GF-D8 (cell line): ENCODE results near the gene ARHGAP15.
A peak's percentile ranks its signal among the peaks of the same experiment; 100 is the strongest.

Experiments used
- DNase-seq: peaks from one replicate; lab custom pipeline; 2025; lab: John Stamatoyannopoulos, UW

The ARHGAP15 gene

DNA sequence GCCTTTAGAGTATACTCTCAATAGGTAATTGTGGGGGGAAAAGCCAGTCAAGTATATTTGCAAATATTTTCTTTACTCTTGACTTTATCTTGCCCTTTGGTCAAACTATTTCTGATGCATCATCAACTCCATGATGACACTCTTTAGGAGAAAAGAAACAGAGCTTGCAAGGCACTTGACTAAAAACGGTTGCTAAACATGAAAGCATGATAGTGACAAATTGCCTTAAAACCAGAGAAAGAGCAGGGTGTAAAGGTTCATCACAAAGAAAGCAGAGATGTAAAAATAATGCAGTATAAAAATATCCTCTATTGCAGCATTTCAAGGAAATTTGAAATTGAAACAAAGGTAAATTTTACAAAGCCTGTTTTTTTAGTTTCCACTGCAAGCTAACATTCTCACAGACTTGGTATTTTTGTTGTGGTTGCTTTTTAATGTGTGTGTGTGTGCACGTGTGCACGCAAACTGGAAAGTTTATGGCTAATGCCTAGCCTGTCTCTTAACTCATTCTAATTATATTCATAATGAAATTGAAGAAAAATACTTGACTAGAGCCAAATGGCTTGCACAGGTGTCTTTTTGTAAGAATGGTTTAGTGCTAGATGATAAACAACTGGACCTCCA, 503.6 kb downstream of the ARHGAP15 start:
- no peak for DNase-seq

DNA sequence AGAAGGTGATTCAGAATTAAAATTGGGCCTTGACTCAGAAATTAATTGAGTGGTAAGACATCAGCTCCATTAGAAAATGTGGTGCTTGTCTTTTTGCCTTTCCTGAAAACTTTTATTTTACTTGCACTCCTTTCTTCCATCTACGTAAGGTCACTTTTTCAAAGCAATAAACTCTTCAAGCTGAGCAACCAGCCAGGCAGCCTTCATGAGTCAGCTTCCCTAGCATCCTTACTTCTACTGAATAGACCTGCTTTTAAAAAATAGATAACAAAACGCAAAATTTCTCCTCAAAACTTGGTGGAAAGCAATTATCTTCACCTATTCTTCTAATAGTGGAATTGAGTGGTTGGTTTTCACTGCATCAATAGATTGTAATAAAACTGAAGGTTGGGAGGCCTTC, 504.2 kb downstream of the ARHGAP15 start:
- no peak for DNase-seq

DNA sequence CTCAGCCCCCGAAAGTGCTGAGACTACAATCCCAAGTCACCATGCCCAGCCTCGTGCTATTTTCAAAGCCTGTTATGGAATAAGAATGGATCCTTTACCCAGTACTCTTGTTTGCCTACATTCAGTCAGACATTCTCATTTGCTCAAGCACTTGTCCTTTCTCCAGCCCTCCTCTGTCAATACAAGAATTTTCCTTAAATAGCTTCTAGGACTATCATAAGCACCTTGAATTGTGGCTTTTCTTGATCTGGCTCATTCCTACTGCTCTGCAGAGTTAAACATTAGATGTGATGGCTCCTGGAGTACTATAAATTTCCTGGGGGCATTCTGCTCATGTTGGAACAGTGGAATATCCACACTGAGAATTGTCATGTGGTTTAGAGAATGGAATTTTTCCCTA, 506.1 kb downstream of the ARHGAP15 start:
- DNase-seq, result no peak

DNA sequence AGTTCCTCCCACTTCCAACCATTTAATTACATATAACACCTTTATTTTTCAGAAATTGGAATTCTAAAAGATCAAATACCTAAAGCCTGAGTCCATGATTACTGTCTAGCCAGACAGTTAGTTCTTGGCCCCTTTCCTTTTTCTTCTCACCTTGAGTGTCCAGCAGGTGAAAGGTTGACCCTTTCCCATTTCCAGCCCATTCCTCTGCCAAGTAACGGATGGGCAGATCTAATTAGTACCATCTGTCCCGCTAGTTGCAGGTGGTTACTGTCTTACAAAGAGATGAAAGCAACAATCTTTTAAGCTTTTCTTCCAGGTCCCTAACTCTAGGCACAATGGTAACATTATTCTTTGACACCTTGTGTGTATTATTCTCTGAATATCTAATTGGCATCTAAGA, 506.7 kb downstream of the ARHGAP15 start:
- DNase-seq, result no peak

DNA sequence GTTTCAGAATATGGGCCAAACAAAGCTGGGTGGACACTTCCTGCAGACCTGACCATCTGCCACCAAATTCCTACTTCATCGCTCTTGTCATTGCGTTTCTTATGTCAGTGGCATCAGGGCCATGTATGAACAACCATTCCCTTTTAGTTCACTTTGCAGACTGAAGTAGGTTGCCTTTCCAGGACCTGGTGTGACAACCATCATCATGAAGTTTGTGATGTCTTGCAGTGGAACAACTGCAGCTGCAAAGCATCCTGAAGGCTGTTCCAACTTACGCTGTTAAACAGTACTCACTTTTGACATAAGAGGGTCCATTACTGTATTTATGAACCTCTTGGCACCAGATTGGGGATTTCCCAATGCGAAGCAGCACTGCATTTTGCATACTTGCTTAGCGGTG, 511.6 kb downstream of the ARHGAP15 start:
- DNase-seq, result no peak

DNA sequence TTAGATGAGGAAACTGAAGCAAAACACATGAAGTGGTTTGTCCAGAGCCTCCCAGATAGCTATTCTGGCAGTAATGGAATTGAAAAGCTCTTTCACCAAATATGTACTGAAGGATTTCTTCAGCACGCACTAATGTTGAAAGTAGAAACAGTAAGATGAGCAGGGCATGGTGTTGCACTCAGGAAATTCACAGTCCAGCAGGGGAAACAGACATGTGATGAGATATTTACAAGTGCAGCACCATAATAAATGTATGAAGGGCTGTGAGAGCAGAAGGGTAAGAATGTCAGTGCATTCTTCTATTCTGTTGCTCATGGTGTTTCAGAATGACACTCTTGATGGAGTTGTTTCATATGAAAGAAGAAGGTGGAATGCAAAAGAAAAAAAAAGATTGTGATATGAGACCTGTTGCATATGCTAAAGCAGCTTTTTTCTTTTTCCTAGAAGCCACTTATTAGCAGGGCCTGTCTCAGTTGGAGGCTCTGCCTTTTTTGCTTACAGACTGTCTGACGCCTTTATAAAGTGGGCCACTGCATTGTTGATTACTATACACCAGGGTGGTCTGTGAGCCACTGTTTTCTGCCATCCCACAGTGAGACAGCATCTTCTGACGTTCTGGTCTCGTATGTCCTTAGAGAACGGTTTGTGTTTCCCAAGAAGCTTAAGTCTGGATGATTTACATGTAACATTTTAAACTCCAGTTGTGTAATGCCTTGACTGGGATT, 516.9 kb downstream of the ARHGAP15 start:
- DNase-seq, result no peak

DNA sequence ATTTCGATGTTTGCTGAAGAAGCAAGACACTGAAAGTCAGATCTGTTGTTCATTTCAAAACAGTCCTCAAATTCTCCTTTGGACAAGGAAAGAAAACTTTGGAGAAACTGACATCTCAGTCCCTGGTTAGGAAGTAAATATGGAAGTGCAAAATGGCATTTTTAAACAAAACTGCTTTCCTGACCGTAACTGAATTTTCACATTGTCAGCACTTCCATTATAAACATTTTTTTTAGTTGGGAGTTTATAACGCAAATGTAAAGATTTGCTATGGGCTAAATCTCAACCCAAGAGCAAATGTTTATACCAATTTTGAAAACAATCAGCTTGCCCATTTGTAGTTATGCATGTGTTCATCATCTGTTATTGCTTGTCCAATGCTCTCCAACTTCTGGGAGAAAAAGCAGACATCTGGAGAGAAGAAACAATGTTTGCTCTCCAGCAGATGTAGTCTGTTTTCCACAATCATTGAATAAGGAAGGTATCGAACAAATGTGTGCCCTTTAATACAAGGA, 520.1 kb downstream of the ARHGAP15 start:
- DNase-seq, result no peak

DNA sequence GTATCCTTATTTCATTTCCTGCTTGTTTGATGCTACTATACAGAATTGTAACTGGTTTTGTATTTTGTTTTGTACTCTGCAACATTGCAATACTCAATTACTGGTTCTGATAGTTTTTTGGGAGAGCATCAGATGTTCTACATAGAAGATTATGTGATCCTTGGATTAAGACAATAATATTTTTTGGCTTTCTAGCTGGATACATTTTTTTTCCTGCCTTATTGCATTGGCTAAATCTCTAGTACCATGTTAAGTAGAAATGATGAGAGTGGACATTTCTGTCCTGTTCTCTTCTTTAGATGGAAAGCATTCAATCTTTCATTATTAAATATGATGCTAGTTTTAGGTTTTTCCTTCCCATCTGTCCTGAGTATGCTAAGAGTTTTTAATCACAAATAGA, 523.5 kb downstream of the ARHGAP15 start:
- DNase-seq, result no peak

DNA sequence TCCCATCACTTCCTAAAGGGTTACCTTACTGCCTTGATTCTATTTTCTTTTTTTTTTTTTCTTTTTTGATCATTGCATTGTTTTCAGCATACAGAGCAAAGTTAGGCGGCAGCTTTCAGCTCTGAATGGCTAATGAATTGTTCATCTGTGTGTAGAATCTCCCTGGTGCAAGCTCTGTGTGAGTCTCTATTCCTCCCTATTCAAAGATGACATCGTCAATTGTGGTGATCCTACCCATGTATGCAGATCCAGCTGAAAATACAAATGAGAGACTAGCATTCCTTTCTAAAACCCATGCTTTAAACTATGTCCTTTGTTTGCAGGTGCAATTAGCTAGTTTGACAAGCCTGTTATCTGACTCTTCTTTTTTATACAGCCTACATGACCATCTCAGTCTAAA, 539.0 kb downstream of the ARHGAP15 start:
- DNase-seq, result no peak

DNA sequence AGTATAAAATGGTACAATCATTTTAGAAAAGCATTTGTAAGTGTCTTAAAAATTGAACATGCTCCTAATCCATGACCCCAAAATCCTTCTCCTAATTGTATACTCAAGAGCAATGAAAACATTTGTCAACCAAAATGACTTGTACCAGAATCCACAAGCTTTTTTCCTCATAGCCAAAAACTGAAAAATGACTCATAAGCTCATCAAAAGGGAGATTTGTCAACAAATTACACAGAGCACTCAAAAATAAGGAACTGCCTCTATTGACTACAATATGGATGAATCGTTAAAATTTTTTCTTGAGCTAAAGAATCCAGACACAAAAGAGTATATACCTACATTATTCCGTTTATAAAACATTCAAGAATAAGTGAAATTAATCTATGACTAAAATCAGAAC, 544.8 kb downstream of the ARHGAP15 start:
- DNase-seq, result no peak

DNA sequence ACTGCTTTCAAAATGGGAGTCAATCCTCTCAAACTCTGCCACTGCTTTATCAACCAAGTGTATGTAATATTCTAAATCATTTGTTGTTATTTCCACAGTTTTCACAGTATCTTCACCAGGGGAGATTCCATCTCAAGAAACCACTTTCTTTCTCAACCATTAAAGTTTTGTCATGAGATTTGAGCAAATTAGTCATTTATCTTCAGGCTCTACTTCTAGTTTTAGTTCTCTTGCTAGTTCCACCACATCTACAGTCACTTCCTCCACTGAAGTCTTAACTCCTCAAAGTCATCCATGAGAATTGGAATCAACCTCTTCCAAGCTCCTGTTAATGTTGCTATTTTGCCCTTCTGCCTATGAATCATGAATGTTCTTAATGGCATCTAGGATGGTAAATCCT, 545.8 kb downstream of the ARHGAP15 start:
- no peak for DNase-seq

DNA sequence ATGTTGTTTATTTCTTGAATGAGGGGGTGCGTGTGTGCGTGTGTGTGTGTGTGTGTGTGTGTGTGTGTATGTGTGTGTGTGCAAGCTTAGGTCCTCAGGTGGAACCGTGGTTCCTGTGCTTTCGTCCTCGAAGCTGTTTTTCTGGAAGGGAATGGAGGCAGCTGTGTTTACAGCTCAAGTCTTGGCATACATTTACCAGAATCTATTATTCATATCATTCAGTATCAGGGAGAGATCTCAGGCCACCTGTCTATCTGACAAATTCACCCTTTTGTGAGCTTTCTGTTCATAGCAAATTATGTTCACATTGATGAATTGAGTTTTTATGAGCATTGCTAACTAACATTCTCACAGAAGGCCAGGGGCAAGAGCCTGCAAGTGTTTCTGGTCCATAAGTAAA, 550.4 kb downstream of the ARHGAP15 start:
- DNase-seq, result no peak

DNA sequence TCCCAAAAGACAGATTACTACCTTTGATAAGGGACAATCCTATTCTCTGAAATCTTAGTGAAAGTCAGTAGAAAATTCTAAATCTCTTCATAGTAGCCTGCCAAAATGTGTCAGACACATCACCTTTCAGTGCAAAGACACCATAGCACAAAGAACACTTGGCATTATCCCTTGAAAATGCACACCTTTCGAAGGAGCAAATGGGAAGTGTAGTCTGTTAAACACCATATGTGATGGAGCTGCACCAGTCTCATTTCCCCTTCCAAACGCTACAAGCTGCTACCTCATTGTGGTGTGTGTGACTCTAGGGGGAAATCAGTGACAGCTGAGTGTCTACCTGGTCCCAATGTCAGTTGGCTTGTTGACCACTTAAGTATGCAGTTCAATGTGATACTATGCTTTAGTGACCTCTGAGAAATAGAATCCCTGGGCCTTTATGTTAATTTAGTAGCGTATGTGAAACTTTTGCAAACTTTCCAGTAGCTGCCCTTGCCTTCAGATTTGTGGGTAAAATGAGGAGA, 551.7 kb downstream of the ARHGAP15 start:
- DNase-seq, result no peak

DNA sequence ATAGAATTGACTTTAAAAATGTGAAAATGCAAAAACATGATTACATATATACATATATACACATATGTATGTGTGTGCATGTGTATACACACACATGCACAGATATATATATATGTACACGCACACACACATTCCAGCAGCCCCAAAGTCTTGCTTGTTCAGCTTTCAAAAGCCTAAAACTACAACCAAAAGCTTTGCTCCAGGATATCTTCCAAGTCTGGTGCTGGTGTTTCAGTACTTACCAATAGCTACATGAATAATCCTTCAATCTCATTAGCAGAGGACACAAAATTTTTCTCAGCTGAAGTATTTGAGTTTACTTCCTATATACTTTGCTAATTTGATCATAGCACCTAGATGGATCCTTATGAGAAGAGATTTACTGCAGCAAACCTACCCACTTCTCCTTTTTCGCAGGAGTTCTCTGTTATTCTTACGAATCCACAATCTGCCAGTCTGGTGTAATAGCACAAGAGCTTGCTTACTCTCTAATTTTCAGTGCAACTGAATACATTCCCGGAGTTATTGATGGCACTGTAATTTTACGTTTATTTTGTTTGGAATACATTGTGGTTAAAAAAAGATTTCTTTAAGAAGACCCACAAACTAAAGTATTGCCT, 553.3 kb downstream of the ARHGAP15 start:
- DNase-seq, result peak; percentile 23

DNA sequence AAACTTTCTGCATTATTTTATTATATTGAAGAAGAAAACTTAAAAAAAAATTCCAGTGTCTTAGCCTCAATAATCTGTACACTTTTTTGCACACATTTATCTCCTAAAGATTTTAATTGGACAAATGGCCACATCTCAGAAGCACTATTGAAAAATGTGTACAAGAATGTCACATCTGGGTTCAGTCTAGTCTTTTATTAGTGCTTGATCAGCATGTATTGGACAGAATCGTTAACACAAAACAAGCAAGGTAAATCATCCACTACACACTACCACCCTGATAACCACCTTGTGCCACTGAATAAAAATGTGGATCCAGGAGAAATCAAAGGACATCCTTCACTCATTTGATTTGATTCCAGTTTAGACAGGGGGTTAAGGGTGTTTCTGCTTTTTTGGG, 554.8 kb downstream of the ARHGAP15 start:
- DNase-seq, result no peak

DNA sequence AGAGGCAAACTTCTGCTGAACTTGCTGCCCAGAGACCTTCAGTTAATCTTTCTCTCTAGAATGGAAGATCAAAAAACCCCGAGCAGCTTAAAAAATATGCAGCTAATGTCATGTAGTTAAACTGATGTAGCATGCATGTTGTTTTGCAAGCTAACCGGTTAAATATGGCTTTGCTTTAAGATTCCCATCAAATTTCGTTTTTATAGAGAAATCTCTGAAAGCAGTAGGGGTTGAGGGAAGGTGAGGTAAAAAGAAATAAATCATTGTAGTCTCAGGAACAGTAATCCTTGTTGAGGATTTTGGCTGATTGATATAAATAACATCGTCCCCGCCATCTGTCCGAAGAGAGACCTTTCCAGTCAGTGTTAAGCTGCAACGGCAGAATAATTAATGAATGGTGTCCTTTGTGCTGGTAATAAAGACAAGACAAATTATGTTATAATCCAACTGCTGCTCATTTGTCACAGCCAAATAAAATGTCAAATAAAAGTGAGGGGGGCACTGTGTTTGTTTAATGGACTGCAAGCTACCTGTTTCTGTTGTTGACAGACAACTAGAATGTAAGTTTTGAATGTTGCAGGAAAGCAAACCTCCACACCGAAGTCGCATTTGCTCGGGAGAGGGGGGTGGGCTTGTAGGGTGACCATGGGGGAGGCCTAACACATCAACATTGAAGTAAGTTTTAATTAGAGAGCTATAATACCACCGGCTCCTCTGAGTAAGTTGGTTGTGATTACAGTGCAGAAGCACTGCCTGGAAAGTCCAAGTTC, 555.5 kb downstream of the ARHGAP15 start:
- no peak for DNase-seq

DNA sequence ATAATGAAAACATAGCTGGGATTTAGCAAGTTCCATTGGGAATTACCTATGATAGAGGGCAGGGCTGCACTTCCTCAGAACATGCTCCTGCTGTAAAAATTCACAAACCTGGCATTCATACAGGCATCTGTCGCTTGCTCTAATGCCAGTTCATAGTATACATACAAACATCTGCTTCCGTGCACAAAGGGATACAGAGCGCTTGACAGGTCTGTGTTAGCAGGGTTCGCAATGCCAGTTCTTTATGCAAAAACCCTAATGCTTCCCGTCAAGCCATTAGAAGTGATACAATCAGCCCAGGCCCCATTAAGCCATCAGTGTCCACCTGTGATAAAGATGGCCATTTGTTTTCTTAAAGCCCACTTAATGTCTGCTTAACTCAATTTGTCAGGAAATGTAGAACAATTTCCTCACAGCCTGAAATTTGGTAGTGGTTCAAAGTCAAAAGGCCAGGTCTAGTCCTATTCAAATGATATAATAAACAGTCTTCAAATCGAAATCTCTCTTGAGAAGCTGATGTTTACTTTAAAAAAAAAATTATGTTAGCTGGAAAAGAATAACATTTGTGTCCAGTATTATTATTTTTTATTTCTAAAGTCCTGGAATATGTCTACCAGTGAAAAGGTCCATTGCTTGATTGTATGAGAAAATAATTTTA, 556.3 kb downstream of the ARHGAP15 start:
- no peak for DNase-seq

DNA sequence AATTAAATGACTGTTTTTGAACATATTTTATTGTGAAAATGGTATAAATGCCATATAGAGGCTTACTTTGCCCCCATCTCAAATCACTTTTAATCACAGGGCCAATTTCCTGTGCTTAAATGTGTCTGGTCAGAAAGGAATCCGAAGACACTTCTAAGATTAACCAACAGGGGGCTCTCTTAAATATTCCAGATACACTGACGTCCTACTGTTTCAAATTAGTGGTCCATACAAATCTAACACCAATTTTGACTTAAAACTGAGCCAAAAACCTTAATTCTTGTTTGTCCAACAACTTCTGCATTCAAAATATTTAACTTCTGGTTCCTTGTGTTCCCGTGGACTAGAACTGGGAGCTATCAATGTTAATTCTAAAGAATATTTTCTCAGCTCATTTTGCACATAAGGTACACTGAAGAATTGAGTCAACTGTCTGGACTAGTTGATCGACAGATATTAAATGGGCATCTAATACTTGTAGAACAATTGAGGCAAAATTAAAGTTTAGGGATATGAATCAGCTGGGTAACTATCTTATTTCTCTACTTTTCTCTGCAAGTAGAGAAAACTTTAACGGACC, 557.5 kb downstream of the ARHGAP15 start:
- DNase-seq, result no peak

DNA sequence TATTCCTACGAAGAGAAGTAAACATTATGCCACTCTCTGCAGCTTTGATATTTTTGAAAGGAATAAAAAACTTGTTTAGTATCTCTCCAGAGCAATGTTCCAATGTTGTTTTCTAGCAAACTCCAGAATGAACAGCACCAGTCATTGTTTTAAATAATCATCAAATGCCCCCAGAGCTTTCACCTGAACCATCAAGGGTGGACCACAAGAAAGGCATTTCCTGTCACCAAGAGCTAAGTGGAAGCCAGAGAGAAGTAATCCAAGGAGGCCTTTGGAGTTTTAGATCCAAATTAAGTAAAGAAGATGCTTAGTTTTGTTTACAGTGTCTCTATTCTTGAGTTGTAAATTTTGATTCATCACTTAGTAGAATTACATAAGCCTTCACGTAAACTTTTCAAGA, 559.0 kb downstream of the ARHGAP15 start:
- DNase-seq, result no peak

DNA sequence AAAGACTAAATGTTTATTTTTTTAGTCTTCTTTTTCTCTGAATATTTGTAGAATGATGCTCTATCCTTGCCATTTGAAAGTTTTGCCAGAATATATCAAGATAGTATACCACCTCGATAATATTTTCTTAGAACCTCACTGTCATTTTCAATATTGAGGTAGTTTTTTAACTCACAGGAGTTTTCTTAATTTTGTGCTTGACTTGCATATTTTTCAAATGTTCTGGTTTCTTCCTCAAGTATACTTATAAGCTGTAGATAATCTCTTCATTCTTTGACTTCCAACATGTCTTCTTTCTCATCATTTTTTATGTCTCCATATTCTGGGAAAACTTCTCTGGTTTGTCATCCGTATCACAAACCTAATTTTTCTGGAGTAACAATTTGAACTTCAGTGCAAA, 559.6 kb downstream of the ARHGAP15 start:
- no peak for DNase-seq

DNA sequence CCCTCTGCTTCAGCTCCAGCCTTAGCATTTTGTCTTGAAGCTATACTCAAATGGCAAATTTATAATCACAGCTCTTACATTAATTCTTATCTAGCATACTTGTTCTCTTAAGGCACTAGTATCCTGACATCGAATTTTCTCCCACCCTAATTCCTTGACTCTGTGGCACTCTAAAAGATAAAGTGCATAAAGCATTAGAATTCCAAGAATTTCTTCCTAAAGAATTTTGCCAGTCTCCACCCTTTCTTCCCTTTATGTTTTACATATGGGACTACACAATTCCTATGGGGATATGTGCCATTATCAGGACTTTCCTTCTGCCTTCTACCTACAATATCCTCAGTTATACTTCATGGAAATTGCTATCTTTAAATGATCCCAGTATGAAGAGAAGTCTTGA, 560.3 kb downstream of the ARHGAP15 start:
- DNase-seq, result no peak
